Naive thymus-derived CD8-positive, alpha-beta T cell (primary cell): Measurements from ENCODE around the gene INSYN2A. TPM values are rescaled to one million over a fixed set of nuclear protein-coding genes. Genes with fewer than 3 reads are reported as not detected.

Experiments
- ATAC-seq, 2 donors: fragments of 150-1000 bp; cut with Tn5 transposase in 1 of 2; sonication (Bioruptor Pico), chemical (Tn5 transposase) in 1 of 2; 1 replicate in 1 of 2; 2 replicates in 1 of 2; pipeline ENCODE4 v1.10.0; 2021; ENCODE audit warnings: mild to moderate bottlenecking in 2 of 2, moderate library complexity in 2 of 2
- POLR2A ChIA-PET: fragments of 350-600 bp; sonication (Branson Sonifier 250); formaldehyde crosslinking; loops from one replicate; lab custom pipeline; 2021; ENCODE audit warnings: antibody characterized with exemption; lab: Charles Lee
- DNase-seq, 10 donors: peaks; one replicate each; pipeline versions ENCODE4 v3.0.0 to v3.0.0-alpha.2; 2020 to 2022
- H3K27ac Mint-ChIP-seq, 10 donors: one replicate each; pipeline ENCODE4 v1.8.0; 2020 to 2022; ENCODE audit warnings: mild to moderate bottlenecking in 10 of 10, mixed read lengths in 10 of 10, moderate library complexity in 4 of 10, inconsistent platforms in 1 of 10
- H3K27me3 Mint-ChIP-seq, 5 donors: one replicate each; pipeline ENCODE4 v1.8.0; 2021 to 2022; ENCODE audit warnings: mixed read lengths in 5 of 5
- H3K36me3 Mint-ChIP-seq, 3 donors: one replicate each; pipeline ENCODE4 v1.8.0; 2020 to 2022; ENCODE audit warnings: mixed read lengths in 3 of 3, mild to moderate bottlenecking in 2 of 3, inconsistent platforms in 1 of 3
- H3K4me1 Mint-ChIP-seq, 4 donors: one replicate each; pipeline ENCODE4 v1.8.0; 2021 to 2022; ENCODE audit warnings: mixed read lengths in 4 of 4
- H3K4me3 Mint-ChIP-seq, 10 donors: one replicate each; pipeline ENCODE4 v1.8.0; 2020 to 2022; ENCODE audit warnings: mild to moderate bottlenecking in 10 of 10, mixed read lengths in 10 of 10, moderate library complexity in 6 of 10, inconsistent platforms in 1 of 10
- H3K9me3 Mint-ChIP-seq, 9 donors: one replicate each; pipeline ENCODE4 v1.8.0; 2020 to 2022; ENCODE audit warnings: mixed read lengths in 9 of 9, mild to moderate bottlenecking in 3 of 9, inconsistent platforms in 1 of 9, moderate library complexity in 1 of 9
- polyA plus RNA-seq, 3 donors: library from polyadenylated mRNA; unstranded; fragments of 300-500 nt; fragmentation: Illumina TruSeq; gene quantifications; one replicate each; pipeline ENCODE4 v1.2.3, GENCODE V29; 2021
- total RNA-seq, 8 experiments: library from RNA in 2 of 8; stranded (reverse) in 2 of 8; gene quantifications; one replicate each; pipeline ENCODE4 v1.2.3 and lab custom pipeline; 2021 to 2026

INSYN2A gene
- total and polyA plus RNA-seq, 5 experiments from 2014 or later = not detected

- POLR2A ChIA-PET = no interaction called here
- peaks cover 0 to 14% (median 4%) of the 10 kb centered on the region in 9 donors for H3K9me3 Mint-ChIP-seq
- no peak overlapping the region for H3K27ac Mint-ChIP-seq
- no peaks in the 10 kb centered on the region for H3K4me1 Mint-ChIP-seq
- peaks cover 0 to 9% (median 0%) of the 10 kb centered on the region in 3 donors for H3K36me3 Mint-ChIP-seq
- DNase-seq (no peak), ATAC-seq (no peak)
- peaks cover 0 to 14% (median 4%) of the 10 kb centered on the region in 5 donors for H3K27me3 Mint-ChIP-seq
- H3K4me3 Mint-ChIP-seq = no peak overlapping the region
Measured at GRCh38 chr10:127216274-127216673, 19.9 kb upstream of the INSYN2A start.

- Mint-ChIP-seq H3K27me3 (peaks cover 0 to 14% (median 4%) of the 10 kb centered on the region in 5 donors), H3K4me1 (no peaks in the 10 kb centered on the region), H3K4me3 (no peak overlapping the region), H3K27ac (no peak overlapping the region), H3K36me3 (peaks cover 0 to 9% (median 0%) of the 10 kb centered on the region in 3 donors), H3K9me3 (peaks cover 0 to 14% (median 4%) of the 10 kb centered on the region in 9 donors)
- POLR2A ChIA-PET = no interaction called here
- ATAC-seq (no peak), DNase-seq (no peak)
Measured at GRCh38 chr10:127215866-127216265, 19.5 kb upstream of the INSYN2A start.

GRCh38 chr10:127210936-127211466 is 14.6 kb upstream of the INSYN2A start:
- H3K27me3 Mint-ChIP-seq = peaks cover 0 to 10% (median 0%) of the 10 kb centered on the region in 5 donors
- H3K4me1 Mint-ChIP-seq = no peaks in the 10 kb centered on the region
- no peak overlapping the region for H3K27ac Mint-ChIP-seq
- H3K4me3 Mint-ChIP-seq = no peak overlapping the region
- ATAC-seq (no peak), DNase-seq (no peak)
- no peaks in the 10 kb centered on the region for H3K9me3 Mint-ChIP-seq
- POLR2A ChIA-PET = no interaction called here
- H3K36me3 Mint-ChIP-seq = no peaks in the 10 kb centered on the region

GRCh38 chr10:127207081-127207480 is 10.7 kb upstream of the INSYN2A start:
- DNase-seq = no peak
- peaks cover 0 to 2% (median 0%) of the 10 kb centered on the region in 5 donors for H3K27me3 Mint-ChIP-seq
- H3K36me3 Mint-ChIP-seq = no peaks in the 10 kb centered on the region
- no peak overlapping the region for H3K27ac Mint-ChIP-seq
- POLR2A ChIA-PET = no interaction called here
- ATAC-seq = no peak
- no peaks in the 10 kb centered on the region for H3K4me1 Mint-ChIP-seq
- H3K9me3 Mint-ChIP-seq = peaks cover 0 to 2% (median 0%) of the 10 kb centered on the region in 9 donors
- no peak overlapping the region for H3K4me3 Mint-ChIP-seq

- POLR2A ChIA-PET = interaction anchor here (0.5 kb wide), 1 partner anchor 9 kb away, joined by 3 read pairs; no protein-coding TSS in a partner anchor
Measured at GRCh38 chr10:127203067-127203466, 6.7 kb upstream of the INSYN2A start.

GRCh38 chr10:127200646-127201045 is 4.3 kb upstream of the INSYN2A start:
- DNase-seq (no peak), ATAC-seq (no peak)
- Mint-ChIP-seq H3K27me3 (peaks cover 10 to 22% (median 15%) of the 10 kb centered on the region in 5 donors), H3K4me1 (peaks cover 0 to 3% (median under 1%) of the 10 kb centered on the region in 4 donors), H3K9me3 (peaks cover 0 to 2% (median 0%) of the 10 kb centered on the region in 9 donors), H3K4me3 (no peak overlapping the region), H3K27ac (no peak overlapping the region), H3K36me3 (no peaks in the 10 kb centered on the region)
- POLR2A ChIA-PET = no interaction called here

More at GRCh38 chr10:127203067-127203466, 6.7 kb upstream of the INSYN2A start:
- Mint-ChIP-seq H3K36me3 (no peaks in the 10 kb centered on the region), H3K4me1 (peaks cover 0 to 1% (median 0%) of the 10 kb centered on the region in 4 donors), H3K27ac (no peak overlapping the region), H3K27me3 (peaks cover 3 to 10% (median 4%) of the 10 kb centered on the region in 5 donors), H3K9me3 (peaks cover 0 to 2% (median 0%) of the 10 kb centered on the region in 9 donors), H3K4me3 (no peak overlapping the region)
- DNase-seq (no peak), ATAC-seq (no peak)

- peaks cover 0 to 2% (median 0%) of the 10 kb centered on the region in 9 donors for H3K9me3 Mint-ChIP-seq
- POLR2A ChIA-PET = no interaction called here
- DNase-seq (no peak), ATAC-seq (no peak)
- no peaks in the 10 kb centered on the region for H3K36me3 Mint-ChIP-seq
- no peak overlapping the region for H3K4me3 Mint-ChIP-seq
- peaks cover 0 to 3% (median under 1%) of the 10 kb centered on the region in 4 donors for H3K4me1 Mint-ChIP-seq
- peaks cover 13 to 30% (median 26%) of the 10 kb centered on the region in 5 donors for H3K27me3 Mint-ChIP-seq
- no peak overlapping the region for H3K27ac Mint-ChIP-seq
Measured at GRCh38 chr10:127198721-127199120, 2.3 kb upstream of the INSYN2A start.

- H3K36me3 Mint-ChIP-seq = no peaks in the 10 kb centered on the region
- DNase-seq (no peak), ATAC-seq (no peak)
- H3K9me3 Mint-ChIP-seq = peaks cover 0 to 2% (median 0%) of the 10 kb centered on the region in 9 donors
- POLR2A ChIA-PET = no interaction called here
- peaks cover 13 to 34% (median 26%) of the 10 kb centered on the region in 5 donors for H3K27me3 Mint-ChIP-seq
- H3K27ac Mint-ChIP-seq = no peak overlapping the region
- H3K4me1 Mint-ChIP-seq = peaks cover 0 to 3% (median under 1%) of the 10 kb centered on the region in 4 donors
- H3K4me3 Mint-ChIP-seq = no peak overlapping the region
Measured at GRCh38 chr10:127198307-127198706, 1.9 kb upstream of the INSYN2A start.

- no peak overlapping the region for H3K27ac Mint-ChIP-seq
- H3K27me3 Mint-ChIP-seq = peaks cover 15 to 38% (median 29%) of the 10 kb centered on the region in 5 donors
- peaks cover 0 to 3% (median under 1%) of the 10 kb centered on the region in 4 donors for H3K4me1 Mint-ChIP-seq
- no peaks in the 10 kb centered on the region for H3K36me3 Mint-ChIP-seq
- DNase-seq (no peak), ATAC-seq (no peak)
- POLR2A ChIA-PET = no interaction called here
- H3K4me3 Mint-ChIP-seq = no peak overlapping the region
- H3K9me3 Mint-ChIP-seq = peaks cover 0 to 2% (median 0%) of the 10 kb centered on the region in 9 donors
Measured at GRCh38 chr10:127197154-127197432, 702 bp upstream of the INSYN2A start.

GRCh38 chr10:127195571-127196281 is 665 bp downstream of the INSYN2A start:
- Mint-ChIP-seq H3K27me3 (peaks cover 15 to 45% (median 32%) of the 10 kb centered on the region in 5 donors), H3K4me3 (no peak overlapping the region), H3K27ac (no peak overlapping the region), H3K4me1 (peaks cover 0 to 3% (median 0%) of the 10 kb centered on the region in 4 donors), H3K9me3 (peaks cover 0 to 2% (median 0%) of the 10 kb centered on the region in 9 donors), H3K36me3 (no peaks in the 10 kb centered on the region)
- no peak for ATAC-seq
- POLR2A ChIA-PET = no interaction called here
- DNase-seq = no peak

- no peak for DNase-seq
- ATAC-seq = no peak
- peaks cover 15 to 45% (median 33%) of the 10 kb centered on the region in 5 donors for H3K27me3 Mint-ChIP-seq
- no peak overlapping the region for H3K4me3 Mint-ChIP-seq
- POLR2A ChIA-PET = no interaction called here
- H3K4me1 Mint-ChIP-seq = peaks cover 0 to 3% (median 0%) of the 10 kb centered on the region in 4 donors
- H3K9me3 Mint-ChIP-seq = peaks cover 0 to 2% (median 0%) of the 10 kb centered on the region in 9 donors
- no peak overlapping the region for H3K27ac Mint-ChIP-seq
- no peaks in the 10 kb centered on the region for H3K36me3 Mint-ChIP-seq
Measured at GRCh38 chr10:127195041-127195506, 1.3 kb downstream of the INSYN2A start.

- POLR2A ChIA-PET = no interaction called here
- H3K4me3 Mint-ChIP-seq = no peak overlapping the region
- peaks cover 0 to 3% (median 0%) of the 10 kb centered on the region in 4 donors for H3K4me1 Mint-ChIP-seq
- H3K9me3 Mint-ChIP-seq = peaks cover 0 to 2% (median 0%) of the 10 kb centered on the region in 9 donors
- H3K27me3 Mint-ChIP-seq = peaks cover 15 to 45% (median 33%) of the 10 kb centered on the region in 5 donors
- no peak for ATAC-seq
- no peak overlapping the region for H3K27ac Mint-ChIP-seq
- no peak for DNase-seq
- H3K36me3 Mint-ChIP-seq = no peaks in the 10 kb centered on the region
Measured at GRCh38 chr10:127194599-127194998, 1.8 kb downstream of the INSYN2A start.

- POLR2A ChIA-PET = interaction anchor here (0.7 kb wide), 1 partner anchor 9 kb away, joined by 3 read pairs; no protein-coding TSS in a partner anchor
- H3K27me3 Mint-ChIP-seq = peaks cover 14 to 45% (median 33%) of the 10 kb centered on the region in 5 donors
- H3K27ac Mint-ChIP-seq = no peak overlapping the region
- H3K4me3 Mint-ChIP-seq = no peak overlapping the region
- no peaks in the 10 kb centered on the region for H3K36me3 Mint-ChIP-seq
- H3K4me1 Mint-ChIP-seq = peaks cover 0 to 3% (median 0%) of the 10 kb centered on the region in 4 donors
- H3K9me3 Mint-ChIP-seq = peaks cover 0 to 2% (median 0%) of the 10 kb centered on the region in 9 donors
- ATAC-seq (no peak), DNase-seq (no peak)
Measured at GRCh38 chr10:127194111-127194510, 2.3 kb downstream of the INSYN2A start.
